HepG2 (cell line): ENCODE results near the gene ATAD3A. TPM values are rescaled to one million over a fixed set of nuclear protein-coding genes. Genes with fewer than 3 reads are reported as not detected.

Source experiments
- AGO2 ChIP-seq: fragments of 200-400 bp; formaldehyde crosslinking; optimal IDR thresholded peaks from 2 replicates; pipeline ENCODE3; 2017; ENCODE audit warnings: mild to moderate bottlenecking, low read depth, low read length, moderate library complexity
- DNMT3B ChIP-seq: conservative IDR thresholded peaks from 2 replicates; pipeline ENCODE4 v1.6.1; 2016; ENCODE audit warnings: missing biosample characterization, control low read depth
- ELF1 ChIP-seq: sonication (generic); formaldehyde crosslinking; IDR thresholded peaks from 2 replicates; pipeline ENCODE4 v1.4.0; 2020; ENCODE audit warnings: missing genetic modification reagents
- ELF3 ChIP-seq: IDR thresholded peaks from 2 replicates; pipeline ENCODE4 v1.6.1; 2016; ENCODE audit warnings: missing genetic modification reagents, missing compliant biosample characterization
- FOXP4 ChIP-seq: sonication (generic); formaldehyde crosslinking; IDR thresholded peaks from 2 replicates; pipeline ENCODE4 v1.4.0; 2020; ENCODE audit warnings: missing genetic modification reagents
- HOXD1 ChIP-seq: sonication (generic); formaldehyde crosslinking; IDR thresholded peaks from 2 replicates; pipeline ENCODE4 v1.5.0; 2020; ENCODE audit warnings: missing genetic modification reagents
- JUND ChIP-seq: sonication (generic); formaldehyde crosslinking; IDR thresholded peaks from 2 replicates; pipeline ENCODE4 v1.8.0; 2022; ENCODE audit warnings: mild to moderate bottlenecking, missing genetic modification reagents
- MATR3 ChIP-seq: sonication (generic); formaldehyde crosslinking; IDR thresholded peaks from 2 replicates; pipeline ENCODE4 v1.4.0; 2020; ENCODE audit warnings: missing genetic modification reagents
- MEF2D ChIP-seq: sonication (generic); formaldehyde crosslinking; IDR thresholded peaks from 2 replicates; pipeline ENCODE4 v1.5.1; 2020; ENCODE audit warnings: mild to moderate bottlenecking, missing genetic modification reagents
- MTF2 ChIP-seq: sonication (generic); formaldehyde crosslinking; IDR thresholded peaks from 2 replicates; pipeline ENCODE4 v1.5.0; 2020; ENCODE audit warnings: missing genetic modification reagents, borderline replicate concordance
- NR3C1 ChIP-seq: sonication (generic); formaldehyde crosslinking; IDR thresholded peaks from 2 replicates; pipeline ENCODE4 v1.4.0; 2020; ENCODE audit warnings: missing genetic modification reagents
- RCOR2 ChIP-seq: IDR thresholded peaks from 2 replicates; pipeline ENCODE4 v1.6.1; 2016; ENCODE audit warnings: missing biosample characterization, missing genetic modification reagents
- SMYD3 ChIP-seq: sonication (generic); formaldehyde crosslinking; IDR thresholded peaks from 2 replicates; pipeline ENCODE4 v1.8.1; 2023; ENCODE audit warnings: mild to moderate bottlenecking, missing genetic modification reagents
- SNRNP70 ChIP-seq: fragments of 200-400 bp; formaldehyde crosslinking; IDR thresholded peaks from 2 replicates; pipeline ENCODE4 v1.6.1; 2017; ENCODE audit warnings: mild to moderate bottlenecking, low read depth, low read length, moderate library complexity
- SOX5 ChIP-seq: IDR thresholded peaks from 2 replicates; pipeline ENCODE4 v1.6.1; 2016; ENCODE audit warnings: borderline replicate concordance
- ZNF652 ChIP-seq: IDR thresholded peaks from 2 replicates; pipeline ENCODE4 v1.6.1; 2016; ENCODE audit warnings: low read depth, borderline replicate concordance
- ZNF768 ChIP-seq: sonication (generic); formaldehyde crosslinking; IDR thresholded peaks from 2 replicates; pipeline ENCODE4 v1.4.0; 2020; ENCODE audit warnings: missing genetic modification reagents
- ZNF777 ChIP-seq: sonication (generic); formaldehyde crosslinking; IDR thresholded peaks from 2 replicates; pipeline ENCODE4 v1.4.0; 2020; ENCODE audit warnings: missing genetic modification reagents
- ZNF784 ChIP-seq: sonication (generic); formaldehyde crosslinking; IDR thresholded peaks from 2 replicates; pipeline ENCODE4 v1.5.1; 2020; ENCODE audit warnings: missing genetic modification reagents, mild to moderate bottlenecking, borderline replicate concordance
- polyA plus RNA-seq, 8 experiments: library from polyadenylated mRNA; depleted of rRNA in 3 of 8; stranded (reverse) in 7 of 8; unstranded in 1 of 8; fragments of >200 nt; fragmentation: Illumina TruSeq in 4 of 8; extraction: Trizol in 4 of 8; gene quantifications; 2 replicates each; pipeline versions ENCODE4 v1.2.1 to v1.2.3, GENCODE V29; 2011 to 2016; ENCODE audit warnings: low read depth in 4 of 8, missing spikeins in 1 of 8, mixed read lengths in 1 of 8; ENCODE audit not compliant: insufficient read depth in 1 of 8
- total RNA-seq, 5 experiments: library from RNA; depleted of rRNA; stranded (reverse); fragments of >200 nt; fragmentation: Illumina TruSeq; extraction: Trizol; gene quantifications; 2 replicates each; pipeline ENCODE4 v1.2.3, GENCODE V29; 2016; ENCODE audit warnings: low read depth in 1 of 5
- TF ChIP-seq, protein P1 (sequence below): sonication (generic); formaldehyde crosslinking; IDR thresholded peaks from 2 replicates; pipeline ENCODE4 v1.9.0; 2022; ENCODE audit warnings: low read depth, missing genetic modification reagents
- TF ChIP-seq, protein P2 (sequence below): sonication (generic); formaldehyde crosslinking; IDR thresholded peaks from 2 replicates; pipeline ENCODE4 v1.4.0; 2020; ENCODE audit warnings: mild to moderate bottlenecking, missing genetic modification reagents

ATAD3A gene
- total and polyA plus RNA-seq, 2 of the 13 experiments (the other 11 are each of a cell fraction or from before 2014, with no cell fraction given) = 10.6 to 49.0 TPM

- TF ChIP-seq ZNF784 (CRISPR knock-in tag) (no peak), RCOR2 (CRISPR knock-in tag) (no peak), MEF2D (CRISPR knock-in tag) (peak; percentile 66; the same call in 1 of the 2 replicates), SMYD3 (CRISPR knock-in tag) (no peak), FOXP4 (CRISPR knock-in tag) (no peak), SNRNP70 (no peak), JUND (CRISPR knock-in tag) (no peak), NR3C1 (CRISPR knock-in tag) (no peak), ELF3 (CRISPR knock-in tag) (0 out of 2 replicates have a peak, but pooled peaks have one; percentile 24), SOX5 (CRISPR knock-in tag) (no peak), HOXD1 (CRISPR knock-in tag) (peak; percentile 70; the same call in 1 of the 2 replicates), MTF2 (no peak), AGO2 (no peak), MATR3 (no peak), ELF1 (peak; percentile 74), ZNF777 (CRISPR knock-in tag) (peak; percentile 51; the same call in 1 of the 2 replicates), ZNF652 (CRISPR knock-in tag) (no peak), ZNF768 (CRISPR knock-in tag) (peak; percentile 53; the same call in 1 of the 2 replicates), DNMT3B (no peak)
- TF ChIP-seq, protein P1, sequence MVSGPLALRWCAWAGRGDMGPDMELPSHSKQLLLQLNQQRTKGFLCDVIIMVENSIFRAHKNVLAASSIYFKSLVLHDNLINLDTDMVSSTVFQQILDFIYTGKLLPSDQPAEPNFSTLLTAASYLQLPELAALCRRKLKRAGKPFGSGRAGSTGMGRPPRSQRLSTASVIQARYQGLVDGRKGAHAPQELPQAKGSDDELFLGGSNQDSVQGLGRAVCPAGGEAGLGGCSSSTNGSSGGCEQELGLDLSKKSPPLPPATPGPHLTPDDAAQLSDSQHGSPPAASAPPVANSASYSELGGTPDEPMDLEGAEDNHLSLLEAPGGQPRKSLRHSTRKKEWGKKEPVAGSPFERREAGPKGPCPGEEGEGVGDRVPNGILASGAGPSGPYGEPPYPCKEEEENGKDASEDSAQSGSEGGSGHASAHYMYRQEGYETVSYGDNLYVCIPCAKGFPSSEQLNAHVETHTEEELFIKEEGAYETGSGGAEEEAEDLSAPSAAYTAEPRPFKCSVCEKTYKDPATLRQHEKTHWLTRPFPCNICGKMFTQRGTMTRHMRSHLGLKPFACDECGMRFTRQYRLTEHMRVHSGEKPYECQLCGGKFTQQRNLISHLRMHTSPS = no peak
- TF ChIP-seq, protein P2, sequence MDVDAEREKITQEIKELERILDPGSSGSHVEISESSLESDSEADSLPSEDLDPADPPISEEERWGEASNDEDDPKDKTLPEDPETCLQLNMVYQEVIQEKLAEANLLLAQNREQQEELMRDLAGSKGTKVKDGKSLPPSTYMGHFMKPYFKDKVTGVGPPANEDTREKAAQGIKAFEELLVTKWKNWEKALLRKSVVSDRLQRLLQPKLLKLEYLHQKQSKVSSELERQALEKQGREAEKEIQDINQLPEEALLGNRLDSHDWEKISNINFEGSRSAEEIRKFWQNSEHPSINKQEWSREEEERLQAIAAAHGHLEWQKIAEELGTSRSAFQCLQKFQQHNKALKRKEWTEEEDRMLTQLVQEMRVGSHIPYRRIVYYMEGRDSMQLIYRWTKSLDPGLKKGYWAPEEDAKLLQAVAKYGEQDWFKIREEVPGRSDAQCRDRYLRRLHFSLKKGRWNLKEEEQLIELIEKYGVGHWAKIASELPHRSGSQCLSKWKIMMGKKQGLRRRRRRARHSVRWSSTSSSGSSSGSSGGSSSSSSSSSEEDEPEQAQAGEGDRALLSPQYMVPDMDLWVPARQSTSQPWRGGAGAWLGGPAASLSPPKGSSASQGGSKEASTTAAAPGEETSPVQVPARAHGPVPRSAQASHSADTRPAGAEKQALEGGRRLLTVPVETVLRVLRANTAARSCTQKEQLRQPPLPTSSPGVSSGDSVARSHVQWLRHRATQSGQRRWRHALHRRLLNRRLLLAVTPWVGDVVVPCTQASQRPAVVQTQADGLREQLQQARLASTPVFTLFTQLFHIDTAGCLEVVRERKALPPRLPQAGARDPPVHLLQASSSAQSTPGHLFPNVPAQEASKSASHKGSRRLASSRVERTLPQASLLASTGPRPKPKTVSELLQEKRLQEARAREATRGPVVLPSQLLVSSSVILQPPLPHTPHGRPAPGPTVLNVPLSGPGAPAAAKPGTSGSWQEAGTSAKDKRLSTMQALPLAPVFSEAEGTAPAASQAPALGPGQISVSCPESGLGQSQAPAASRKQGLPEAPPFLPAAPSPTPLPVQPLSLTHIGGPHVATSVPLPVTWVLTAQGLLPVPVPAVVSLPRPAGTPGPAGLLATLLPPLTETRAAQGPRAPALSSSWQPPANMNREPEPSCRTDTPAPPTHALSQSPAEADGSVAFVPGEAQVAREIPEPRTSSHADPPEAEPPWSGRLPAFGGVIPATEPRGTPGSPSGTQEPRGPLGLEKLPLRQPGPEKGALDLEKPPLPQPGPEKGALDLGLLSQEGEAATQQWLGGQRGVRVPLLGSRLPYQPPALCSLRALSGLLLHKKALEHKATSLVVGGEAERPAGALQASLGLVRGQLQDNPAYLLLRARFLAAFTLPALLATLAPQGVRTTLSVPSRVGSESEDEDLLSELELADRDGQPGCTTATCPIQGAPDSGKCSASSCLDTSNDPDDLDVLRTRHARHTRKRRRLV (CRISPR knock-in tag) = 0 out of 2 replicates have a peak, but pooled peaks have one; percentile 60
Observed at GRCh38 chr1:1471389-1472052, 40.4 kb upstream of the ATAD3A start, which contains the start of gene ATAD3B (continued).
